Adrenal gland (tissue), 12 donors: Measurements from ENCODE around the gene TBC1D10A. TPM values are rescaled to one million over a fixed set of nuclear protein-coding genes. Genes with fewer than 3 reads are reported as not detected.

ENCODE experiments used
- DNase-seq, 7 donors: peaks; one replicate each; pipeline ENCODE4 v3.0.0-alpha.2; 2019 to 2020
- H3K27ac ChIP-seq, 5 donors: fragments of 200-600 bp; sonication (generic) in 4 of 5; 1 replicate in 3 of 5; 2 replicates in 2 of 5; pipeline versions ENCODE4 v1.5.1 to v1.8.0; 2016 to 2020; ENCODE audit warnings: mild to moderate bottlenecking in 1 of 5
- H3K27me3 ChIP-seq: fragments of 200-600 bp; 2 replicates; pipeline ENCODE4 v1.8.0; 2021
- H3K36me3 ChIP-seq, 2 donors: fragments of 200-600 bp; replicated peaks in 1 of 2; 1 replicate in 1 of 2; 2 replicates in 1 of 2; pipeline versions ENCODE4 v1.5.1 to v1.8.0; 2018 to 2022
- H3K4me1 ChIP-seq, 2 donors: fragments of 200-600 bp; replicated peaks in 1 of 2; 1 replicate in 1 of 2; 2 replicates in 1 of 2; pipeline versions ENCODE4 v1.5.1 to v1.8.0; 2018 to 2021
- H3K4me3 ChIP-seq, 4 donors: fragments of 200-600 bp; sonication (generic) in 3 of 4; one replicate each; pipeline ENCODE4 v1.5.1; 2016 to 2018
- H3K9me3 ChIP-seq, 3 donors: fragments of 200-600 bp; sonication (generic) in 1 of 3; replicated peaks in 1 of 3; 1 replicate in 2 of 3; 2 replicates in 1 of 3; pipeline versions ENCODE4 v1.5.1 to v1.8.0; 2016 to 2021
- POLR2A ChIP-seq, 2 donors: fragments of 450-650 bp; IDR thresholded peaks; one replicate each; pipeline ENCODE4 v1.6.1; 2017; ENCODE audit warnings: antibody characterized with exemption in 2 of 2, mild to moderate bottlenecking in 2 of 2, moderate library complexity in 1 of 2
- WGBS, 4 donors: extraction: QIAGEN DNeasy Blood & Tissue Kit in 2 of 4; methylation state at CpG; one replicate each; pipeline versions ENCODE4 v1.1.5 to v1.1.7; 2013 to 2017; 5-methylcytosine and 5-hydroxymethylcytosine counted together
- intact Hi-C, 2 donors: fragments of 100-400 bp; cut with DNase I; formaldehyde crosslinking; loops; one replicate each; pipeline versions ENCODE4 v1.14.1 to v1.15.0; 2022 to 2023
- polyA plus RNA-seq, 3 donors: library from polyadenylated mRNA; stranded (reverse); fragments of 200-250 nt in 2 of 3; fragments of 350-450 nt in 1 of 3; fragmentation: Illumina TruSeq in 1 of 3; extraction: RNeasy Lipid Tissue Mini Kit (QIAGEN cat#74804) in 1 of 3; gene quantifications; one replicate each; pipeline ENCODE4 v1.2.3, GENCODE V29; 2013 to 2014
- total RNA-seq, 9 donors: library from RNA; depleted of rRNA in 4 of 9; stranded (reverse); fragments of >200 nt in 4 of 9; fragments of 120-200 nt in 1 of 9; fragmentation: NEBNext Ultra II Directional in 1 of 9; extraction: Animal tissue kit (Norgen Biotek cat#: 25700) in 1 of 9; gene quantifications; one replicate each; pipeline versions ENCODE4 v1.1.0 to v1.2.4, GENCODE V29; 2013 to 2023
- TF ChIP-seq, protein P1 (sequence below), 6 experiments: fragments of 450-650 bp in 4 of 6; fragments of 200-600 bp in 2 of 6; sonication (generic) in 1 of 6; IDR thresholded peaks; 1 replicate in 5 of 6; 2 replicates in 1 of 6; pipeline versions ENCODE4 v1.5.1 to v1.8.0; 2016 to 2021; ENCODE audit warnings: antibody characterized with exemption in 6 of 6, mild to moderate bottlenecking in 2 of 6, moderate library complexity in 1 of 6
- donor health status: healthy with polysubstance abuse.
- donor health status: Bipolar disorder and iron deficiency.
- donor health status: DM: yes; HTN: yes; CAD: no.
- donor health status: DM: no; HTN: no; CAD: no.
- donor health status: DM: no; HTN: no; CAD: no.
- donor health status: DM: yes; HTN: yes; CAD: no.

The TBC1D10A gene
- total and polyA plus RNA-seq, 12 donors: 11.7 to 55.0 (median 29.6) TPM

DNA sequence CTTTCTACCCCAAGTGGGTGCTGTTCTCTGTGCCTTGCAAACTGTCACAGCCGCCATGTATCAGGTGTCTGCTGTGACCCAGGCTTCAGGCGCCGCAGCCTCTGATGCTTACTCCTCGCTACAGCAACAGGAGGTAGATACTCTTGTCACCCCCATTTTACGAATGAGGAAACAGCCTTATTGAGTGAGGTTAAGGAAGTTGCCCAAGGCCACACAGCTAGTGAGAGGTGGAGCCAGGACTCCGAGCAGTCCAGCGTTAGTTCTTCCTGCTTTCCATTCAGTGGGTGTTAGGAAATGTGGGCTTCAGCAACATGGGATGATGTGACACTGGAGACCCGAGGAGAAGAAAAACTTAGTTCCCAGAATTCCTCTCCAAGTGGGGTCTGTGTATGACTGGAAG, 46.2 kb upstream of the TBC1D10A start:
- Histone ChIP-seq H3K9me3 (no peaks in the 10 kb centered on the region), H3K4me3 (no peak overlapping the region), H3K4me1 (peaks cover 0 to 4% of the 10 kb centered on the region in 2 donors), H3K27me3 (no peaks in the 10 kb centered on the region), H3K36me3 (no peaks in the 10 kb centered on the region), H3K27ac (no peak overlapping the region)
- no peak for DNase-seq
- intact Hi-C loops: no loop called here
- no peak for TF ChIP-seq POLR2A (IDR thresholded peaks at IDR 0.05)
- TF ChIP-seq, protein P1, sequence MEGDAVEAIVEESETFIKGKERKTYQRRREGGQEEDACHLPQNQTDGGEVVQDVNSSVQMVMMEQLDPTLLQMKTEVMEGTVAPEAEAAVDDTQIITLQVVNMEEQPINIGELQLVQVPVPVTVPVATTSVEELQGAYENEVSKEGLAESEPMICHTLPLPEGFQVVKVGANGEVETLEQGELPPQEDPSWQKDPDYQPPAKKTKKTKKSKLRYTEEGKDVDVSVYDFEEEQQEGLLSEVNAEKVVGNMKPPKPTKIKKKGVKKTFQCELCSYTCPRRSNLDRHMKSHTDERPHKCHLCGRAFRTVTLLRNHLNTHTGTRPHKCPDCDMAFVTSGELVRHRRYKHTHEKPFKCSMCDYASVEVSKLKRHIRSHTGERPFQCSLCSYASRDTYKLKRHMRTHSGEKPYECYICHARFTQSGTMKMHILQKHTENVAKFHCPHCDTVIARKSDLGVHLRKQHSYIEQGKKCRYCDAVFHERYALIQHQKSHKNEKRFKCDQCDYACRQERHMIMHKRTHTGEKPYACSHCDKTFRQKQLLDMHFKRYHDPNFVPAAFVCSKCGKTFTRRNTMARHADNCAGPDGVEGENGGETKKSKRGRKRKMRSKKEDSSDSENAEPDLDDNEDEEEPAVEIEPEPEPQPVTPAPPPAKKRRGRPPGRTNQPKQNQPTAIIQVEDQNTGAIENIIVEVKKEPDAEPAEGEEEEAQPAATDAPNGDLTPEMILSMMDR (IDR thresholded peaks at IDR 0.05): no peak
- 56 to 71% (median 58%) methylated on average over 6 to 8 of the region's 8 CpGs for WGBS, 4 donors

DNA sequence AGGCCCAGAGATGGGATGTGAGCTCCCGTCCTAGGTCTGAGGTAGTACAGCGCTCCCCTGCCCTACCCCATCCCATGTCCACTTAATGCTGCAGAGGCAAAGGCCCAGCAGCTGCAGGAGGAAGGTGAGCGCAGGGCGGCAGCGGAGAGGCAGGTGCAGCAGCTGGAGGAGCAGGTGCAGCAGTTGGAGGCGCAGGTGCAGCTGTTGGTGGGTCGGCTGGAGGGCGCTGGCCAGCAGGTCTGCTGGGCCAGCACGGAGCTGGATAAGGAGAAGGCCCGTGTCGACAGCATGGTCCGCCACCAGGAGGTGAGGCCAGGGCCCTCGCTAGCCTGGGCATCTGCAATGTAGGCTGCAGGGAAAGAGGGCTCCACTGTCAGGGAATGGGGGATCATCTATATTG, 45.2 kb upstream of the TBC1D10A start:
- intact Hi-C loops: no loop called here
- H3K36me3 ChIP-seq: no peaks in the 10 kb centered on the region
- 88 to 93% (median 91%) methylated on average over 9 to 13 of the region's 13 CpGs for WGBS, 4 donors

DNA sequence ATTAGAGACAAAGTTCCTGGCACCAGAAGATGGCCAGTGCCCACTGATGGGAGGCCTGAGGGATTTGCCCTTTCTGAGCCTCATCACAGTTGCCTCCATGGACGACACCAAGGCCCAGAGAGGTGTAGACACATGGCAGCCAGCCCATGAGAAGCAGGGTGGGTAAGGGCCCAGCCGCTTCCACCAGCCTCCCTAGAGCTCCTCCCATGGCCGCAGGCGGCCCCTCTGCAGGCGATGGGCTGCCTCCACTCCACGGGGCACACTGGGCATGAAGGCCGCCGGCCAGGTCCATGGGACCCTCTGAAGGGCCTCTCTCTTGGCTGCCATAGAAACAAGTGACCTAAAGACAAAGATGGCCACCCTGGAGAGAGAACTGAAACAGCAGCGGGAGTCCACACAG, 44.6 kb upstream of the TBC1D10A start:
- Histone ChIP-seq H3K27me3 (no peaks in the 10 kb centered on the region), H3K4me1 (peaks cover 0 to 4% of the 10 kb centered on the region in 2 donors), H3K9me3 (no peaks in the 10 kb centered on the region), H3K4me3 (no peak overlapping the region), H3K36me3 (no peaks in the 10 kb centered on the region), H3K27ac (no peak overlapping the region)
- no peak for DNase-seq
- WGBS, 4 donors: 91 to 98% (median 95%) methylated on average over 9 of the region's 9 CpGs
- TF ChIP-seq, protein P1 (IDR thresholded peaks at IDR 0.05): no peak
- TF ChIP-seq POLR2A (IDR thresholded peaks at IDR 0.05): no peak
- intact Hi-C loops: no loop called here

More for the DNA sequence above, 45.2 kb upstream of the TBC1D10A start:
- peaks cover 0 to 4% of the 10 kb centered on the region in 2 donors for H3K4me1 ChIP-seq
- H3K9me3 ChIP-seq: no peaks in the 10 kb centered on the region
- H3K27me3 ChIP-seq: no peaks in the 10 kb centered on the region
- H3K27ac ChIP-seq: no peak overlapping the region
- TF ChIP-seq, protein P1 (IDR thresholded peaks at IDR 0.05): no peak
- no peak for TF ChIP-seq POLR2A (IDR thresholded peaks at IDR 0.05)
- no peak overlapping the region for H3K4me3 ChIP-seq
- no peak for DNase-seq

DNA sequence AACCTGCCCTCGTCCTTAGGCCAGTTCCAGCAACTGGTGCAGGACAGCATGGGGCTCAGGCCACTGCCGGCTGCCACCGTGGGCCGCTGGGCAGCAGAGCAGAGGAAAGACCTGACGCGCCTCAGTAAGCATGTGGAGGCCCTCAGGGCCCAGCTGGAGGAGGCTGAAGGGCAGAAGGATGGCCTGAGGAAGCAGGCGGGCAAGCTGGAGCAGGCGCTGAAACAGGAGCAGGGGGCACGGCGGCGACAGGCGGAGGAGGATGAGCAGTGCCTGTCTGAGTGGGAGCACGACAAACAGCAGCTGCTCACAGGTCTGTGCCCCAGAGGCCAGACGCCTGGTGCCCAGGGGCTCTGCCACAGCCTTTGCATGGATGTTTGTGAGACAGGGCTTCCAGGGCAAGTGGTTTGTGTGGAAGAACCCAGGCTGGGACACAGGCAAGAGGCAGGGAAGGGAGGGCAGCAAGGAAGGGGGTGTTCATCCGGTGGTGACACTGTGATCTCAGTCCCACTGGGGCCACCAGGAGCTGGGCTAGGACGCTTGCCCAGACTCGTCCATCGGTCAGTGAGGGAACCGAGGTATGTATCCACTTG, 44.0 kb upstream of the TBC1D10A start:
- Histone ChIP-seq H3K36me3 (no peaks in the 10 kb centered on the region), H3K4me3 (no peak overlapping the region), H3K27me3 (no peaks in the 10 kb centered on the region), H3K9me3 (no peaks in the 10 kb centered on the region), H3K27ac (no peak overlapping the region), H3K4me1 (peaks cover 0 to 4% of the 10 kb centered on the region in 2 donors)
- no peak for DNase-seq
- intact Hi-C loops: no loop called here
- 85 to 89% (median 88%) methylated on average over 15 to 19 of the region's 19 CpGs for WGBS, 4 donors
- TF ChIP-seq, protein P1 (IDR thresholded peaks at IDR 0.05): no peak
- TF ChIP-seq POLR2A (IDR thresholded peaks at IDR 0.05): no peak
